Measurements from ENCODE around the gene CHTOP.

GRCh38 chr1:153648000-153648643, 14.3 kb downstream of the CHTOP start:
- TF ChIP-seq POLR2A (IDR thresholded peaks at IDR 0.05; ENCODE audit: low read depth, low read length) (peak; percentile 24), TAF1 (IDR thresholded peaks at IDR 0.05; ENCODE audit: low read depth, low read length) (no peak), POLR2AphosphoS5 (IDR thresholded peaks at IDR 0.05; ENCODE audit: low read depth, low read length) (peak; percentile 73), PAX5 (IDR thresholded peaks at IDR 0.05; ENCODE audit: insufficient read depth, low read length, severe bottlenecking) (no peak)

Measured in GM12891 (cell line).